ENCODE results near the gene HARBI1.

HARBI1 gene

GRCh38 chr11:46553814-46554212 lies 63.2 kb downstream of the HARBI1 start:
- no peak for DNase-seq (ENCODE audit: low spot score)

Data from left forelimb (tissue), 1 donor.